Esophagus squamous epithelium (tissue), 5 donors: ENCODE measurements around the gene BNC2. TPM values are rescaled to one million over a fixed set of nuclear protein-coding genes. Genes with fewer than 3 reads are reported as not detected.

ENCODE experiments used
- DNase-seq: peaks from one replicate; lab custom pipeline; 2025; lab: John Stamatoyannopoulos, UW
- H3K27ac ChIP-seq, 4 donors: fragments of 200-600 bp; sonication (generic); one replicate each; pipeline ENCODE4 v1.5.1; 2016 to 2019; ENCODE audit warnings: mild to moderate bottlenecking in 1 of 4
- H3K27me3 ChIP-seq, 4 donors: fragments of 200-600 bp; sonication (generic); 1 replicate in 3 of 4; 2 replicates in 1 of 4; pipeline versions ENCODE4 v1.5.1 to v1.6.0; 2017 to 2021; ENCODE audit warnings: antibody characterized with exemption in 1 of 4
- H3K36me3 ChIP-seq, 3 donors: fragments of 200-600 bp; sonication (generic); one replicate each; pipeline ENCODE4 v1.5.1; 2016 to 2019
- H3K4me1 ChIP-seq, 3 donors: fragments of 200-600 bp; sonication (generic); one replicate each; pipeline ENCODE4 v1.5.1; 2017 to 2019
- H3K4me3 ChIP-seq, 4 donors: fragments of 200-600 bp; sonication (generic); 1 replicate in 3 of 4; 2 replicates in 1 of 4; pipeline ENCODE4 v1.5.1; 2016 to 2019; ENCODE audit warnings: mild to moderate bottlenecking in 2 of 4, moderate library complexity in 1 of 4
- H3K9me3 ChIP-seq, 3 donors: fragments of 200-600 bp; sonication (generic); one replicate each; pipeline ENCODE4 v1.5.1; 2016 to 2019
- CTCF ChIP-seq, 6 experiments: fragments of 450-650 bp in 4 of 6; fragments of 200-600 bp in 2 of 6; sonication (generic) in 2 of 6; IDR thresholded peaks; one replicate each; pipeline ENCODE4 v1.5.1; 2016 to 2019; ENCODE audit warnings: antibody characterized with exemption in 6 of 6, mild to moderate bottlenecking in 4 of 6, moderate library complexity in 4 of 6
- POLR2A ChIP-seq, 4 donors: fragments of 450-650 bp; IDR thresholded peaks; one replicate each; pipeline ENCODE4 v1.6.1; 2017; ENCODE audit warnings: antibody characterized with exemption in 4 of 4, mild to moderate bottlenecking in 4 of 4, moderate library complexity in 3 of 4
- WGBS, 2 donors: methylation state at CpG; one replicate each; pipeline ENCODE4 v1.1.5; 2018; 5-methylcytosine and 5-hydroxymethylcytosine counted together
- intact Hi-C: fragments of 100-400 bp; cut with DNase I; formaldehyde crosslinking; loops from one replicate; pipeline ENCODE4 v1.15.0; 2022
- total RNA-seq, 4 donors: library from RNA; depleted of rRNA; stranded (reverse); fragments of >200 nt; gene quantifications; one replicate each; pipeline ENCODE4 v1.1.0, GENCODE V29; 2016
- donor health status: DM: yes; HTN: yes; CAD: no.

Gene BNC2
- total RNA-seq, 4 donors from 2014 or later: 3.6 to 41.8 (median 8.5) TPM

DNA sequence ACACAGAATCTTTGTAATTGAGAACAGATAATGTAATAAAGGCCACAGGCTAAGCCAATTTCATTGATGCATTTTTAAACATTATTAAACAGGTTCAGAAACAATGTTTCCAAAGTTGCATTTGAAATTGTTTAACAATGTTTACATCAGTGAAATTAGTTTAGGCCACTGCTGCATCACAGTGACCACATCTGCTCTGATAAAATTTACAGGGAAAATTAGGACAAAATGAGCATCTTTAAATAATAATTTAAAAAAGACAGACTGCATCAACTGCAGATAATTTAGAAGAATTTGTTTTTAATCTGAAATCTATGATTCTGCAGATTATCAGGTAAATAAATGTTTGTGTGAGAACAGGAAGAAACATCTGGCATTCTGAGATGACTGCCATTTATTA, 420.4 kb downstream of the BNC2 start:
- Histone ChIP-seq H3K27me3 (no peaks in the 10 kb centered on the region), H3K4me1 (peaks cover 0 to 14% (median 0%) of the 10 kb centered on the region in 3 donors), H3K9me3 (no peaks in the 10 kb centered on the region), H3K27ac (no peak overlapping the region), H3K4me3 (no peak overlapping the region), H3K36me3 (no peaks in the 10 kb centered on the region)
- no peak for DNase-seq
- intact Hi-C loops: no loop called here
- TF ChIP-seq POLR2A (IDR thresholded peaks at IDR 0.05) (no peak), CTCF (IDR thresholded peaks at IDR 0.05) (no peak)

DNA sequence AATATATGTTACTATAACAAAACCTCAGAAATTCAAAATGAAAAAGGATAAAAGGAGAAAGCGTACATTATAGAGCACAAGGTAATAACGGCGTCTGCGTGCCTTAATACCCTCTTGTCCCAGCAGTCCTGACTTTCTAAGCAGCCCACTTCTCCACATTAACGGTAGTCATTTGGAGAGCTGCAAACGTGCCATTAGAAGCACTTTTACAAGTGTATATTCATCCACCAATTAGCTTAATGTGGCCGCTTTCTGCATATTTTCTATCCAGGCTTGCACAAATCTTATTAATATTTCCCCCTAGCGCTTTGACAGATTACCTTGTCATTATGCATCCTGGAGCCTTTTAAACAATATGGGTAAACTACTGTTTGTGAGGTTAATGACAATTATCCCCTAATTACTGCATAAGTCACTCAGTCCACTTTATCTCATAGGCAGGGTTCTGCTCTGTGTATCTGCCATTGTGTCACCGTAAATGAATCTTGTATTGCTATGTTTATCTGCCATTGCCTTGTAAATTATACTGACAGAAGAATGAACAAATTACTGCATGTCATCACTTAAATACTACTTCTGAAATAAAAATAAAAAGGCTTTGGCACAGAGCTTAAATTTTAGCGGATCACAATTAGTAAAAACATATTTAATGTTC, 421.3 kb downstream of the BNC2 start:
- DNase-seq: no peak
- Histone ChIP-seq H3K27me3 (no peaks in the 10 kb centered on the region), H3K4me3 (no peak overlapping the region), H3K36me3 (no peaks in the 10 kb centered on the region), H3K9me3 (no peaks in the 10 kb centered on the region), H3K4me1 (peaks cover 0 to 14% (median 0%) of the 10 kb centered on the region in 3 donors), H3K27ac (no peak overlapping the region)
- TF ChIP-seq CTCF (IDR thresholded peaks at IDR 0.05): no peak
- intact Hi-C loops: no loop called here
- 84 to 88% methylated on average over 10 of the region's 10 CpGs for WGBS, 2 donors

- no peak overlapping the region for H3K27ac ChIP-seq
- peaks cover 0 to 20% (median 0%) of the 10 kb centered on the region in 3 donors for H3K4me1 ChIP-seq
- TF ChIP-seq POLR2A (IDR thresholded peaks at IDR 0.05) (no peak), CTCF (IDR thresholded peaks at IDR 0.05) (no peak)
- DNase-seq: no peak
- no peak overlapping the region for H3K4me3 ChIP-seq
- intact Hi-C loops: no loop called here
- H3K9me3 ChIP-seq: no peaks in the 10 kb centered on the region
- WGBS, 2 donors: 74 to 89% methylated on average over 3 of the region's 3 CpGs
- no peaks in the 10 kb centered on the region for H3K27me3 ChIP-seq
- no peaks in the 10 kb centered on the region for H3K36me3 ChIP-seq
Observed at GRCh38 chr9:16447946-16448345, 422.5 kb downstream of the BNC2 start.

- peaks cover 5 to 33% (median 7%) of the 10 kb centered on the region in 3 donors for H3K4me1 ChIP-seq
- no peaks in the 10 kb centered on the region for H3K36me3 ChIP-seq
- H3K27ac ChIP-seq: no peak overlapping the region
- TF ChIP-seq CTCF (IDR thresholded peaks at IDR 0.05): no peak
- no peak for TF ChIP-seq POLR2A (IDR thresholded peaks at IDR 0.05)
- H3K9me3 ChIP-seq: no peaks in the 10 kb centered on the region
- no peaks in the 10 kb centered on the region for H3K27me3 ChIP-seq
- intact Hi-C loops: no loop called here
- no peak overlapping the region for H3K4me3 ChIP-seq
- DNase-seq: no peak
- WGBS, 2 donors: 69 to 77% methylated on average over 2 of the region's 2 CpGs
Observed at GRCh38 chr9:16446636-16447035, 423.8 kb downstream of the BNC2 start.

DNA sequence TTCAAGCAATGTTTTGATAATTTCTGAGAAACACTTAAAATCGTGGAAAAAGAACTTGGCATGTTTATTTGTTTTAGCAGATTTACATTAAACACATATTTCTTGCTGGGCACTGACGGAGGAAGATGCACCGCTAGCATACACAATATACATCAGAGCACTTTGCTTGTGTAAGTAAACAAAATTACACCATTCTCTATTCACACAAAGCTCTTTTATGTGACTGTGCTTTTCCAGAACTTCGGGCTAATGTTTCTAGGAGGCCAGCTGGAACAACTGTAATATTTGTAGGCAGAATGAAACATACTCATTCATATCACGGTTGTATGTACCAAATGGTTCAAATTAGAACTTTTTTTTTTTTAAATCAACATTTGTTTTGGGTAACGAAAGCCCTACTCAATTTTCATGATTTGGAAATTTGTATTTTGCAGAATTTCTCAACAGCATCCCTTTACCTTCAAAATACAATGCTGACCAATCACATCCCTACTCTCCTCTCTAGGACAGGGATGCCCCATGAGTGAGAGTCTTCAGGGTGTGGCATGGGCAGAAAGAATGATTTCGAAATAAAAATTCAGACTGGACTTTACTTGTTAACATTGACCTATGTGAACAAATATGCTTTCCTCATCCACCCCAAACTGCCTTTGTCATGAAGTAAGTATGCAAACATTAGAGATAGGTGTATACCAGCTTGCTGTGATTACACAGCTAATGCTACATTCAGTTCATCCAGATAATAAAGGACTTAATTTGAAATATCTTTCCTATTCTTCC, 425.1 kb downstream of the BNC2 start:
- no peak overlapping the region for H3K4me3 ChIP-seq
- intact Hi-C loops: no loop called here
- TF ChIP-seq CTCF (IDR thresholded peaks at IDR 0.05): no peak
- no peak for TF ChIP-seq POLR2A (IDR thresholded peaks at IDR 0.05)
- H3K4me1 ChIP-seq: peaks cover 5 to 35% (median 7%) of the 10 kb centered on the region in 3 donors
- H3K27me3 ChIP-seq: no peaks in the 10 kb centered on the region
- WGBS, 2 donors: 63 to 73% methylated on average over 7 of the region's 7 CpGs
- H3K27ac ChIP-seq: no peak overlapping the region
- DNase-seq: no peak
- no peaks in the 10 kb centered on the region for H3K36me3 ChIP-seq
- H3K9me3 ChIP-seq: no peaks in the 10 kb centered on the region
